GM18520 (cell line): ENCODE data around the gene DUSP5.

Source experiments
- ATAC-seq: cut with Tn5 transposase; IDR thresholded peaks from one replicate; pipeline ENCODE4 v1.9.1; 2021; ENCODE audit not compliant: unreplicated experiment

Gene DUSP5

GRCh38 chr10:110540031-110540430 lies 42.3 kb downstream of the DUSP5 start:
- ATAC-seq: no peak

- ATAC-seq: no peak
Observed at GRCh38 chr10:110544958-110545537, 47.3 kb downstream of the DUSP5 start.

- no peak for ATAC-seq
Observed at GRCh38 chr10:110546077-110546476, 48.4 kb downstream of the DUSP5 start.

GRCh38 chr10:110546499-110547110 lies 48.9 kb downstream of the DUSP5 start:
- ATAC-seq: no peak

GRCh38 chr10:110547139-110547761 lies 49.5 kb downstream of the DUSP5 start:
- ATAC-seq: no peak

- ATAC-seq: no peak
Observed at GRCh38 chr10:110548002-110548401, 50.3 kb downstream of the DUSP5 start.

GRCh38 chr10:110549211-110549610 lies 51.5 kb downstream of the DUSP5 start:
- ATAC-seq: no peak

GRCh38 chr10:110553905-110554304 lies 56.2 kb downstream of the DUSP5 start:
- ATAC-seq: no peak

GRCh38 chr10:110556296-110556695 lies 58.6 kb downstream of the DUSP5 start:
- no peak for ATAC-seq

GRCh38 chr10:110556969-110557601 lies 59.4 kb downstream of the DUSP5 start:
- ATAC-seq: peak; percentile 71

- ATAC-seq: no peak
Observed at GRCh38 chr10:110558041-110558440, 60.3 kb downstream of the DUSP5 start.

GRCh38 chr10:110560012-110560411 lies 62.3 kb downstream of the DUSP5 start:
- no peak for ATAC-seq
